ENCODE data around the gene TNC. TPM values are rescaled to one million over a fixed set of nuclear protein-coding genes. Genes with fewer than 3 reads are reported as not detected.

The TNC gene
- total RNA-seq, 3 donors from 2014 or later (not counting 1 experiment from before 2014, with no cell fraction given): not detected

Other genes with a start within 250 kb of the TNC start
- gene TNFSF8, start 187.6 kb downstream of the TNC start, total RNA-seq: 1 to 10 TPM; 4.2 to 6.0 (median 4.8) TPM